HG03565 (cell line): Measurements from ENCODE around the gene CYP46A1.
"Not testable (repeated sequence)": the region's sequence is repeated elsewhere in the genome, so short reads cannot be mapped to it uniquely, and the experiment has no call there.

Source experiments
- ATAC-seq: cut with Tn5 transposase; IDR thresholded peaks from one replicate; pipeline ENCODE4 v1.9.1; 2021; ENCODE audit warnings: mild to moderate bottlenecking, moderate library complexity; ENCODE audit not compliant: unreplicated experiment

Gene CYP46A1

GRCh38 chr14:99754141-99755067 lies 70.3 kb downstream of the CYP46A1 start:
- no peak for ATAC-seq

GRCh38 chr14:99755068-99755405 lies 70.9 kb downstream of the CYP46A1 start:
- ATAC-seq = no peak

- no peak for ATAC-seq
These were observed 71.8 kb downstream of the CYP46A1 start for GRCh38 chr14:99755629-99756603.

GRCh38 chr14:99756796-99757195 lies 72.7 kb downstream of the CYP46A1 start:
- ATAC-seq = no peak

- no peak for ATAC-seq
These were observed 73.4 kb downstream of the CYP46A1 start for GRCh38 chr14:99757331-99758070.

GRCh38 chr14:99758121-99758821 lies 74.2 kb downstream of the CYP46A1 start:
- no peak for ATAC-seq

- ATAC-seq = no peak
These were observed 74.9 kb downstream of the CYP46A1 start for GRCh38 chr14:99758872-99759545.

- ATAC-seq = no peak
These were observed 75.4 kb downstream of the CYP46A1 start for GRCh38 chr14:99759546-99759925.

- ATAC-seq = no peak
These were observed 76.7 kb downstream of the CYP46A1 start for GRCh38 chr14:99760817-99761216.

- not testable (repeated sequence) for ATAC-seq
These were observed 78.8 kb downstream of the CYP46A1 start for GRCh38 chr14:99762911-99763310.

- ATAC-seq = no peak
These were observed 79.6 kb downstream of the CYP46A1 start for GRCh38 chr14:99763527-99764221.

- no peak for ATAC-seq
These were observed 80.2 kb downstream of the CYP46A1 start for GRCh38 chr14:99764222-99764706.

- no peak for ATAC-seq
These were observed 84.3 kb downstream of the CYP46A1 start for GRCh38 chr14:99768381-99768780.

- no peak for ATAC-seq
These were observed 85.0 kb downstream of the CYP46A1 start for GRCh38 chr14:99769123-99769522.

GRCh38 chr14:99769799-99770198 lies 85.7 kb downstream of the CYP46A1 start:
- no peak for ATAC-seq

- ATAC-seq = no peak
These were observed 88.5 kb downstream of the CYP46A1 start for GRCh38 chr14:99772371-99773283.

- no peak for ATAC-seq
These were observed 89.7 kb downstream of the CYP46A1 start for GRCh38 chr14:99773521-99774497.
